ENCODE results near the gene CORO2B.

GRCh38 chr15:68617777-68618176 is 39.0 kb downstream of the CORO2B start:
- TF ChIP-seq CTCF (IDR thresholded peaks at IDR 0.05) (no peak), POLR2A (IDR thresholded peaks at IDR 0.05) (no peak)
